ENCODE data around the gene TRAPPC13.

DNA sequence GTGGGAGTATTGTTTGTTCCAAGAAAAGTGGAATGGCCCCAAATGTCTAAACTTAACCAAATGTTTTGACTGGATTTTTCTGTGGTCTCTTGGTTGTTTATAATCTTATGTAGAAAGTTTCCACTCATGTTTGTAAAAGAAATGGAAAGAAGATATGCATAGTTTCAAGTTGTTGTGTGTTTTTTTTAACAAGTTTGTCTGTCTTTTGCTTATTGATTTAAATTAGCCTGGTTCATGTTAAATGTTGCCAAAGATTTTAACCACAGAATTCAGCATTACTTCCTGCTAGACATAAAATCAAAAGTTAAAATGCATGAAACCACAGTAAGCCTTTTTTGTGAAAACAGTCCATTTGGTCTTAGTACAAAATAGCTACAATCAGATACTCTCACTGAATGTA, 47.7 kb upstream of the TRAPPC13 start:
- TF ChIP-seq EP300 (IDR thresholded peaks at IDR 0.05) (no peak), POLR2A (IDR thresholded peaks at IDR 0.05) (no peak)
- TF ChIP-seq, protein P1, sequence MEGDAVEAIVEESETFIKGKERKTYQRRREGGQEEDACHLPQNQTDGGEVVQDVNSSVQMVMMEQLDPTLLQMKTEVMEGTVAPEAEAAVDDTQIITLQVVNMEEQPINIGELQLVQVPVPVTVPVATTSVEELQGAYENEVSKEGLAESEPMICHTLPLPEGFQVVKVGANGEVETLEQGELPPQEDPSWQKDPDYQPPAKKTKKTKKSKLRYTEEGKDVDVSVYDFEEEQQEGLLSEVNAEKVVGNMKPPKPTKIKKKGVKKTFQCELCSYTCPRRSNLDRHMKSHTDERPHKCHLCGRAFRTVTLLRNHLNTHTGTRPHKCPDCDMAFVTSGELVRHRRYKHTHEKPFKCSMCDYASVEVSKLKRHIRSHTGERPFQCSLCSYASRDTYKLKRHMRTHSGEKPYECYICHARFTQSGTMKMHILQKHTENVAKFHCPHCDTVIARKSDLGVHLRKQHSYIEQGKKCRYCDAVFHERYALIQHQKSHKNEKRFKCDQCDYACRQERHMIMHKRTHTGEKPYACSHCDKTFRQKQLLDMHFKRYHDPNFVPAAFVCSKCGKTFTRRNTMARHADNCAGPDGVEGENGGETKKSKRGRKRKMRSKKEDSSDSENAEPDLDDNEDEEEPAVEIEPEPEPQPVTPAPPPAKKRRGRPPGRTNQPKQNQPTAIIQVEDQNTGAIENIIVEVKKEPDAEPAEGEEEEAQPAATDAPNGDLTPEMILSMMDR (IDR thresholded peaks at IDR 0.05) = no peak
